ENCODE measurements around the gene KNL1.
"Not testable (repeated sequence)": the region's sequence is repeated elsewhere in the genome, so short reads cannot be mapped to it uniquely, and the experiment has no call there.

The KNL1 gene

GRCh38 chr15:40680151-40680550 is 86.1 kb downstream of the KNL1 start:
- H3K27me3 ChIP-seq (ENCODE audit: insufficient read depth, low read length) = no peaks in the 10 kb centered on the region
- no peaks in the 10 kb centered on the region for H3K9me3 ChIP-seq (ENCODE audit: insufficient read depth, low read depth, low read length)
- no peak overlapping the region for H3K4me3 ChIP-seq (ENCODE audit: low read length)
- H3K4me1 ChIP-seq (ENCODE audit: insufficient read depth, low read length) = no peaks in the 10 kb centered on the region
- H3K9ac ChIP-seq (ENCODE audit: low read depth, low read length) = no peak overlapping the region
- no peaks in the 10 kb centered on the region for H3K36me3 ChIP-seq (ENCODE audit: insufficient read depth, low read depth, low read length)
- H3K27ac ChIP-seq (ENCODE audit: low read length) = no peak overlapping the region

GRCh38 chr15:40680959-40681358 is 86.9 kb downstream of the KNL1 start:
- H3K9me3 ChIP-seq (ENCODE audit: insufficient read depth, low read depth, low read length); H3K4me1 ChIP-seq (ENCODE audit: insufficient read depth, low read length); H3K9ac ChIP-seq (ENCODE audit: low read depth, low read length); H3K27ac ChIP-seq (ENCODE audit: low read length); H3K4me3 ChIP-seq (ENCODE audit: low read length); H3K36me3 ChIP-seq (ENCODE audit: insufficient read depth, low read depth, low read length); H3K27me3 ChIP-seq (ENCODE audit: insufficient read depth, low read length): not testable (repeated sequence)

GRCh38 chr15:40684381-40684780 is 90.3 kb downstream of the KNL1 start:
- H3K36me3 ChIP-seq (ENCODE audit: insufficient read depth, low read depth, low read length) = no peaks in the 10 kb centered on the region
- H3K27ac ChIP-seq (ENCODE audit: low read length) = no peak overlapping the region
- no peaks in the 10 kb centered on the region; the same call in none of the 2 replicates for H3K4me1 ChIP-seq (ENCODE audit: insufficient read depth, low read length)
- H3K27me3 ChIP-seq (ENCODE audit: insufficient read depth, low read length) = no peaks in the 10 kb centered on the region
- no peak overlapping the region for H3K9ac ChIP-seq (ENCODE audit: low read depth, low read length)
- peaks cover 4% of the 10 kb centered on the region; the same call in 1 of the 2 replicates for H3K9me3 ChIP-seq (ENCODE audit: insufficient read depth, low read depth, low read length)
- H3K4me3 ChIP-seq (ENCODE audit: low read length) = no peak overlapping the region

DNA sequence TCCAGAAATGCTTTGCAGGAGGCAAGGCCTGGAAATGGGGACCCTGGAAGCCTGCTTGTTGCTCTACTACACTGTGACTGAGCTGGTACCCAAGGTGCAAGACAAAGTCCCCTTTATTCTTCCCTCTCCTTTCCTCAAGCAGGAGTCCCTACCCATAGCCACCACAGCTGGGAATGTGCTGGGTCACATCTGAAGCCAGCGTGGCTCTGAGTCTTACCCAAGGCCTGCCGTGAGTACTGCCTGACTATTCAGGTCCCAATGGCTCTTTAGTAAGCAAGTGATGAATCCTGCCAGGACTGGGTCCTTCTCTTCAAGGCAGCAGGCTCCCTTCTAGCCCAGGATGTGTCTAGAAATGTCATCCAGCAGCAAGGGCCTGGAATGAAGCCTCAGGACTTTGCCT is 91.3 kb downstream of the KNL1 start:
- Histone ChIP-seq H3K36me3 (ENCODE audit: insufficient read depth, low read depth, low read length) (no peaks in the 10 kb centered on the region), H3K27ac (ENCODE audit: low read length) (no peak overlapping the region), H3K4me1 (ENCODE audit: insufficient read depth, low read length) (no peaks in the 10 kb centered on the region; the same call in none of the 2 replicates), H3K27me3 (ENCODE audit: insufficient read depth, low read length) (no peaks in the 10 kb centered on the region), H3K4me3 (ENCODE audit: low read length) (no peak overlapping the region), H3K9me3 (ENCODE audit: insufficient read depth, low read depth, low read length) (peaks cover 4% of the 10 kb centered on the region; the same call in 1 of the 2 replicates), H3K9ac (ENCODE audit: low read depth, low read length) (no peak overlapping the region)

GRCh38 chr15:40688932-40689799 is 95.1 kb downstream of the KNL1 start:
- Histone ChIP-seq H3K9ac (ENCODE audit: low read depth, low read length) (no peak overlapping the region), H3K4me3 (ENCODE audit: low read length) (no peak overlapping the region), H3K27ac (ENCODE audit: low read length) (no peak overlapping the region), H3K36me3 (ENCODE audit: insufficient read depth, low read depth, low read length) (no peaks in the 10 kb centered on the region), H3K4me1 (ENCODE audit: insufficient read depth, low read length) (no peaks in the 10 kb centered on the region; the same call in none of the 2 replicates), H3K27me3 (ENCODE audit: insufficient read depth, low read length) (no peaks in the 10 kb centered on the region), H3K9me3 (ENCODE audit: insufficient read depth, low read depth, low read length) (peaks cover 4% of the 10 kb centered on the region; the same call in 1 of the 2 replicates)

DNA sequence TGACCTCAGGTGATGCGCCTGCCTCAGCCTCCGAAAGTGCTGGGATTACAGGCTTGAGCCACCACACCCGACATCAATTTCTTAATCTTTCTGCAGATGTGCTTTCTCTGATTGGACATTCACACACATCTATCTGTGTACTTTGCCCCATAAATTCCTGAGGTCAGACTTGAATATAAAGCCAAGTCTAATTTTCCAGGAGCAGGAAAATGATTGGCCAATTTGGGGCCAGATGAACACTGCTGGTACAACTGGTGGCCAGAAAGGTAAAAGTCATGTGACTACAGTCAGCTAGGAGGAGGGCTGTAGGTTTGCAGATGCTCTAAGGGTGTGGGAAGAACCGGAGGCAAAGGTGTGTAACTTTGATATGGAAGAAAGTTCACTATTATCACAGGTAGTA is 97.7 kb downstream of the KNL1 start:
- no peaks in the 10 kb centered on the region; the same call in none of the 2 replicates for H3K4me1 ChIP-seq (ENCODE audit: insufficient read depth, low read length)
- no peak overlapping the region for H3K4me3 ChIP-seq (ENCODE audit: low read length)
- no peak overlapping the region for H3K27ac ChIP-seq (ENCODE audit: low read length)
- no peaks in the 10 kb centered on the region for H3K36me3 ChIP-seq (ENCODE audit: insufficient read depth, low read depth, low read length)
- no peaks in the 10 kb centered on the region for H3K9me3 ChIP-seq (ENCODE audit: insufficient read depth, low read depth, low read length)
- no peak overlapping the region for H3K9ac ChIP-seq (ENCODE audit: low read depth, low read length)
- no peaks in the 10 kb centered on the region for H3K27me3 ChIP-seq (ENCODE audit: insufficient read depth, low read length)

DNA sequence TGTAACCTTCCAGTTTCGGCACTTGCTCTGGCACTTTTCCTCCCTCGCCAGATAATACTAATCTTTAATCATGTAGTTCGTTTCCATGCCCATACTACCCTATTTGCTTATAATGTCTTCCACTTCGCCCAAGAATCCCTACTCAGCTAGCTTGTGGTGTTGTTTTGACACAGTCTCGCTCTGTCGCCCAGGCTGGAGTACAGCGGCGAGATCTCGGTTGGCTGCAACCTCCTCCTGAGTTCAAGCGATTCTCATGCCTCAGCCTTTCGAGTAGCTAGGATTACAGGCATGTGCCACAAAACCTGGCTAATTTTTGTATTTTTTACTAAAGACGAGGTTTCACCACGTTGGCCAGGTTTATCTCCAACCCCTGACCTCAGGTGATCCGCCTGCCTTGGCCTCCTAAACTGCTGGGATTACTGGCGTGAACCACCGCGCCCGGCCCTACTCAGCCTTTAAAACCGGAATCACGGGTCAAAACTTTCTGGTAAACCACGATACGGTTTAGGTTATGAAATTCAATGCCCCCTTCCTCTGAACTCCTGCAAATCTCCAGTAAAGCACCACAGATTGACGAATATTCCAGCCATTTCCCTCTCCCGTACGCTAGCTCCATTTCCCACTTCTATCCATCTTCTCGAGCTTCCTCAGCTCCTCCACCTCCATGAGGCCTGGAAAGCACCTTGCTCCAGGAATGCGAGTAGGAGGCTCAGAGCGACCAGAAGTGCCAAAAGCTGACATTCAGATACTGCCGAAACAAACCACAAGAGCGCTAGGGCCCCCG is 100.0 kb downstream of the KNL1 start:
- Histone ChIP-seq H3K27ac (ENCODE audit: low read length) (no peak overlapping the region), H3K9me3 (ENCODE audit: insufficient read depth, low read depth, low read length) (no peaks in the 10 kb centered on the region)

GRCh38 chr15:40694688-40695468 is 100.8 kb downstream of the KNL1 start, which contains the start of gene RAD51:
Gene RAD51 (plus strand): TSS chr15:40695174. CDS start chr15:40698759, 3,585 bp downstream.
- Histone ChIP-seq H3K9ac (ENCODE audit: low read depth, low read length) (peak within 1 kb of the TSS; percentile 99), H3K36me3 (ENCODE audit: insufficient read depth, low read depth, low read length) (peaks cover 16% of the 10 kb centered on the region), H3K27me3 (ENCODE audit: insufficient read depth, low read length) (no peaks in the 10 kb centered on the region), H3K9me3 (ENCODE audit: insufficient read depth, low read depth, low read length) (no peaks in the 10 kb centered on the region), H3K4me3 (ENCODE audit: low read length) (peak within 1 kb of the TSS; percentile 98), H3K27ac (ENCODE audit: low read length) (peak within 1 kb of the TSS; percentile 81), H3K4me1 (ENCODE audit: insufficient read depth, low read length) (no peaks in the 10 kb centered on the region)

More for the DNA sequence above, 100.0 kb downstream of the KNL1 start:
- Histone ChIP-seq H3K36me3 (ENCODE audit: insufficient read depth, low read depth, low read length) (peaks cover 8% of the 10 kb centered on the region; the same call in 1 of the 2 replicates), H3K9ac (ENCODE audit: low read depth, low read length) (peak overlapping the region; percentile 99), H3K4me1 (ENCODE audit: insufficient read depth, low read length) (no peaks in the 10 kb centered on the region; the same call in 1 of the 2 replicates), H3K4me3 (ENCODE audit: low read length) (peak overlapping the region; percentile 98), H3K27me3 (ENCODE audit: insufficient read depth, low read length) (no peaks in the 10 kb centered on the region)

- Histone ChIP-seq H3K9ac (ENCODE audit: low read depth, low read length) (peak overlapping the region; percentile 99; the same call in 1 of the 2 replicates), H3K27me3 (ENCODE audit: insufficient read depth, low read length) (no peaks in the 10 kb centered on the region), H3K9me3 (ENCODE audit: insufficient read depth, low read depth, low read length) (no peaks in the 10 kb centered on the region), H3K4me3 (ENCODE audit: low read length) (peak overlapping the region; percentile 98), H3K4me1 (ENCODE audit: insufficient read depth, low read length) (no peaks in the 10 kb centered on the region), H3K27ac (ENCODE audit: low read length) (no peak overlapping the region), H3K36me3 (ENCODE audit: insufficient read depth, low read depth, low read length) (peaks cover 22% of the 10 kb centered on the region)
These were observed 101.4 kb downstream of the KNL1 start for GRCh38 chr15:40695469-40695890.

GRCh38 chr15:40696228-40696627 is 102.2 kb downstream of the KNL1 start:
- peaks cover 29% of the 10 kb centered on the region for H3K36me3 ChIP-seq (ENCODE audit: insufficient read depth, low read depth, low read length)

GRCh38 chr15:40697916-40698315 is 103.9 kb downstream of the KNL1 start:
- Histone ChIP-seq H3K4me1 (ENCODE audit: insufficient read depth, low read length) (no peaks in the 10 kb centered on the region), H3K9ac (ENCODE audit: low read depth, low read length) (no peak overlapping the region), H3K4me3 (ENCODE audit: low read length) (no peak overlapping the region), H3K36me3 (ENCODE audit: insufficient read depth, low read depth, low read length) (peaks cover 46% of the 10 kb centered on the region), H3K27ac (ENCODE audit: low read length) (no peak overlapping the region), H3K9me3 (ENCODE audit: insufficient read depth, low read depth, low read length) (no peaks in the 10 kb centered on the region), H3K27me3 (ENCODE audit: insufficient read depth, low read length) (no peaks in the 10 kb centered on the region)

More at GRCh38 chr15:40696228-40696627, 102.2 kb downstream of the KNL1 start:
- peak overlapping the region; percentile 98 for H3K4me3 ChIP-seq (ENCODE audit: low read length)
- no peaks in the 10 kb centered on the region for H3K27me3 ChIP-seq (ENCODE audit: insufficient read depth, low read length)
- H3K9me3 ChIP-seq (ENCODE audit: insufficient read depth, low read depth, low read length) = no peaks in the 10 kb centered on the region
- H3K27ac ChIP-seq (ENCODE audit: low read length) = no peak overlapping the region
- H3K4me1 ChIP-seq (ENCODE audit: insufficient read depth, low read length) = no peaks in the 10 kb centered on the region
- H3K9ac ChIP-seq (ENCODE audit: low read depth, low read length) = peak overlapping the region; percentile 99; the same call in 1 of the 2 replicates

Measured in iPS-20b (cell line).